ENCODE measurements around the gene RNF26.

RNF26 gene

GRCh38 chr11:119336744-119337469 is 2.6 kb downstream of the RNF26 start:
- no peak for DNase-seq (ENCODE audit: low spot score)

DNA sequence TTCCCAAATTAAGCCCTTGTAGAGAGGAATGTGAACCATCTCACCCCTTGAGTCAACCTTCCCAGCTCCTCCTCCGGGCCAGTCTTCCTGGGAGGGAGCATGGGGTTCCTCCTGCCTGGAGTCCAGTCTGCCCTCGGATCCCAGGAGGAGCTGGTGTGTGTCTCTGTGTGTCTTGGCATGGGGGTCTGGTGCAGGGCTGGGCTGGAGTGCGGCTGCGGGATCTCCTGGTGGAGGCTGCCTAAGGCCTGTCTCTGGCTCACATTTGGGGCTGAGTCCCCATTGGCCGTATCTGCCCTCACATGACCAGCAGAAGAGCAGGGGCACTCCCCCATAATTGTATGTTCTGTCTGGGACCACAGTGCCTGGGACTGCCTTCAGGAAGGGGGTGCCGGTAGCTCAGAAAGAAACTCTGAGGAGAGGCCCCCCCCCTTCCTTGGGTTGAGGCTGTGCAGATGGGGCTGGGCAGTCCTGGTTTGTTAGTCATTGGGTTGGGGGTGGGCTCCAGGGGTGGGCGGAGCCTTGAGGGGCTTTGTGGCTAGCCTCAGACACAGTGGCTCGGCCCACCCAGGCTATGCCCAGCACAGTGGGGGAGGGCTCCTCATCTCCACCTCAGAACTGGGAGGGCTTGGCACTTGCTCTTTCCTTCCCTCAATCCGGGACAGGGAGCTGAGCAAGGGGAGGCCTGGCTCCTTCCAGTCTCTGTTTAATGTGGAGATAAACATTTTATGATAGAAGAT is 3.4 kb downstream of the RNF26 start:
- peak; percentile 72 for DNase-seq (ENCODE audit: low spot score)

DNA sequence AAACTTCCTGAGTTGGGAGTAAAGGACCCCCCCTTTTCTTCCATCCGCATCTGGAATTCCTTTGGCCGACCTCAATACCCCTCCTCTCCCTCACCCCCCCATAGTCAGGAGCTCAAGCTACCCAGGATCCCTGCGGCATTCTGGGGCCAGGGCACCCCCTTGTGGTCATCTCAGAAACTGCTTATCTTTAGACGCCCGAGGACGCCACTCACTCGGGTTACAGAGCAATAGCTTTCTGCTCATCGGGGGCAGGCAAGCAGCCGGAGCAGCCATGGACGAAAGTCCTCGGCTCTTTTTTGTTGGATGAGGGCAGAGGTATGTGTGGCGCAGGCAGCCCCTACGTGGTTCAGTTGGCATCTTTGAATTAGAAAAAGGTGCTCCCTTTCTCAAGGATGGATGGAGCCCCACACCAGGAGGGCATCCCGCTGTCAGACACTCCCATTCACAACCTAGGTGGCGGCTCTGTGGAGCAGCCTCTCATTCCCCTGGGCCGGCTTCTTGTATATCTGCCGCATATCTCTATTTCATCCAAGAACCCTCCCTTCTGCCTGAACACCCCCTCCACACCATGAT is 4.1 kb downstream of the RNF26 start:
- DNase-seq (ENCODE audit: low spot score): peak; percentile 83

- DNase-seq (ENCODE audit: low spot score): peak; percentile 65
Observed at GRCh38 chr11:119338965-119339588, 4.8 kb downstream of the RNF26 start.

- DNase-seq (ENCODE audit: low spot score): peak; percentile 85
Observed at GRCh38 chr11:119339589-119340334, 5.4 kb downstream of the RNF26 start.

DNA sequence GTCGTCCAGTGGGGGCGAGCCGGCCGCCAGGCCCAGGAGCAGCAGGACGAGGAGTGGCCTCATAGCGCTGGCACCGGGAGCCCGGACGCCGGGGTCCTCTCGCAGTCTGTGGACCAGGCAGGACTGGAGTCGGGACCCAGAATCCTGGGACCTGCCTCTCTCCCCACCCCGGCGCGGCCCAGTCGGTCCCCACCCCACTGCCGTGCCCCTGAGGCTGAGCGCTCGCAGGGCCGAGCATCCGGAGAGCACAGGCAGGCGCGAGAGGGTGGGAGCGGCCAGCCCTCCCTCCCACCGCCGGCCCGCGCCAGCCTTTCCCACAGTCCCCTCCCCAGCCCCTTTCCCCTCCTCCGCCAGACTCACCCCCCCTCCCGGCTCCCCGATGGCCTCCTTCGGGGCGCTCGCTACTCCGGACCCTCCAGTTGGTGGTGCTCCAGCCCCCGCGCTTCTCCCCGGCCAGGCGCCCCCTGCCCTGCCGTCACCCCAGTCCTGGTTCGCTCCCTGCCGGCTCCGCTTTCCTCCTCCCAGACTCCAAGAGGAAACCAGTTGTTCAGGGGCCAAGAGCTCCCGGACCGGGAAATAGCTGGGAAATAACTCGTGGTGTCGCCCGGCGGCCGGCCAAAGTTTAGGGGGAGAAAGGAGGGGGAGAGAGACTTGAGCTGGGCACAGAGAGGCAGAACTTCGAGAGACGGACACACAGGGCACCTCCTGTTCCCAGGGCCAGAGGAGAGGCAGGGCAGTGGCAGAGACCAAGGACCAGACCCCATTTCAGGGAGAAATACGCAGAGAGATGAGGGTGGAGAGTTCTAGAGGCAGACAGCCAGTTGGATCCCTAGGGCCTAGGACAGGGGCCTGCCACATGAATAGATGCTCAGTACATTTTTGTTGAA is 6.3 kb downstream of the RNF26 start, which contains the start of gene C1QTNF5:
TSS of gene C1QTNF5 (minus strand) at position 549 of the 887 bp plus-strand sequence. CDS start at position 63, 486 bp downstream.
- peak; percentile 92 for DNase-seq (ENCODE audit: low spot score)

- no peak for DNase-seq (ENCODE audit: low spot score)
Observed at GRCh38 chr11:119341222-119342022, 7.1 kb downstream of the RNF26 start.

DNA sequence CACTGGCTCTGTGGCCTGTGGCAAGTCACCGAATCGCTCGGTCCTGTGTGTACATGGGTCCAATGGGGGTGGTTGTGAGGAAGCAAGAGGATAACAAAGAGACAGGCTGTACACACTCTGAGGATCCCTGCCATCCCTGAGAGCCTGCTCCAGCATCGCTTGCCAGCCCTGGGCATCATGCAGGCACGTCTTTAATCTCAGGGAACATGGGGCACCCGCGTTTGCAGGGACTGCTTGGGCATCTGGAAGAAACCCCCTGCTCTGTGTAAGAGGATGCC is 7.6 kb downstream of the RNF26 start:
- no peak for DNase-seq (ENCODE audit: low spot score)

GRCh38 chr11:119342362-119343130 is 8.2 kb downstream of the RNF26 start:
- DNase-seq (ENCODE audit: low spot score): no peak

GRCh38 chr11:119343726-119344125 is 9.4 kb downstream of the RNF26 start:
- DNase-seq (ENCODE audit: low spot score): no peak

GRCh38 chr11:119344291-119345010 is 10.1 kb downstream of the RNF26 start:
- no peak for DNase-seq (ENCODE audit: low spot score)

GRCh38 chr11:119345685-119346084 is 11.4 kb downstream of the RNF26 start:
- no peak for DNase-seq (ENCODE audit: low spot score)

DNA sequence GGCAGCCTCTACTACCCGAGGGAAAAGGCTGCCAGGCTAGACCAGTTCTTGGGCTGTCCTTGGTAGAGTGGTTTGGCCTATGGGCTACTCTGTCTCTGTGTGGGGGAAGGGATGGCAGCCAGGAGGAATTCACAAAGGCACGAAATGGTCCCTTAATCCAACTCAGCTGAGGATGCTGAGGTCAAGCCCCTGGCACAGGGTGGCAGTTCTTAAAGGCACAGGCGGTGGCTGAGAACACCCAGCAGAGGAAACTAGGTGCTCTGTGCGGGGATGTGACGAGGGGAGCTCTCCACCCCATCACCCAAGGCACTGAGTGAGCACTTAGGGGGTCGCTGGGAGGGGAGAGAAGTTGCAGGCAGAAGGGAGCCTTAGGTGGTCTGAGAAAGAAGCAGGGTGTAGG is 12.3 kb downstream of the RNF26 start, which contains the start of gene MFRP:
TSS of gene MFRP (minus strand) at position 101 of the 400 bp plus-strand sequence. CDS start 192 bp downstream, outside the sequence.
- DNase-seq (ENCODE audit: low spot score): no peak

DNA sequence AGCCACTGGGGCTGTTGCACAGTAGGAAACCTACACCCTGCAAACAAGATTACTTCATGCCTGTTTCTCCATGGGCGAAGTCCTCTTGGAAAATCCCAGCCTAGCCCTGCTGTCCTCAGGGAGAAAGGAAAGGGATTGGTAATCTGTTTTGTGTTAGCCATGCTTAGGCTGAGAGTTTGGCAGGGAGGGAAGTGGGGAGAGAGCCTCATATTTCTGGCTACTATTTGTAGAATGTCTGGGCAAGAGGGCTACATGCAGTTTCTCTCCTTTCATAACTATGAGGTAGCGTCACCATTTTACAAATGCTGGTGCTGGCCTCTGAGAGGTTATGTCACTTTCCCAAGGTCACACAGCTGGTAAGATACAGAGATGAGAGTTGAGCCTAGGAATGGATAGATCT is 12.9 kb downstream of the RNF26 start:
- DNase-seq (ENCODE audit: low spot score): no peak

DNA sequence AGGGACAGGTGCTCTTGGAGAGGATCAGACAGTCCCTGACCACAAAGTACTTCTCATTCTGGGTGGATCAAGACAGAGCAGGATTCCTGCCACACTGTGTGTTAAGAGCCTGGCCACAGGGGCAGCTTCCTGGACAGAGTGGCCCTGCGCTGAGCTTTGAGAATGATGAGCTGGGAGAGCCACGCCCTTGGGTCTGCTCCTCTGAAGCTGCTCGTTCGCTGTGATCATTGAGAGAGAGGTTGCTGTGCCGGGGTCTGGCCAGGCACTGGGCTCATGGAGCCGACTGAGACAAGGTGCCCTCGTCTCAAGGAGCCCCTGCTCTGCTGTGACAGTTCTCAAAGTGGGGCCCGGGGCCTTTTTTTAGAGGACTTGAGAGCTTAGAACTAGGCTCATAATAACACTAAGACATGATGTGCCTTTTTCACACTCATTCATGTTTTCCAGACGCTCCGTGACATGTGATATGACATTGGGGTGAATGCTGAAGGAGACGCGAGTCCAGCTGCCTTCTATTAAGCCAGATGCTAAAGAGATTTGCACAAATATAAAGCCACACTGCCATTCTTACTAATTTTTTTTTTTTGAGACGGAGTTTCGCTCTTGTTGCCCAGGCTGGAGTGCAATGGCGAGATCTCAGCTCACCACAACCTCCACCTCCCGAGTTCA is 13.7 kb downstream of the RNF26 start:
- no peak for DNase-seq (ENCODE audit: low spot score)

DNA sequence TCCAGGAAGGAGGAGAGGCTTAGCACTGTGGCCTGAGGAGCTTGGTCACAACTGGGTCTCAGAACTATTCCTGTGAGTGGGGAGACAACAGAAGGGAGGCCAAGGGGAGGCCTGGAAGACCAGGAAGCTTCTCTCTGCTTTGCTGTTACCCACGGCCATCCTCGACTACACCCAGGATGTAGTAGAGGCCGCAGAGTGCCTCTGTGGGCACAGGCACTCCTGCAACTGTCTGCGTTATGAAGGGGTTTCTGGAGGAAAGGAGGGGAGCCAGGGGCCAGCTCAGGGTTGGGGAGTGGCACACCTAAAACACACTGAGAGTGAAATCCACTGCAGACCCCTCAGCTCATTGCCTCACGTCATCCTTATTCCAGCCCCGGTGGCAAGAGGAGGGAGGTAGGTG is 16.0 kb downstream of the RNF26 start:
- DNase-seq (ENCODE audit: low spot score): no peak

GRCh38 chr11:119351232-119351631 is 16.9 kb downstream of the RNF26 start:
- DNase-seq (ENCODE audit: low spot score): no peak

- DNase-seq (ENCODE audit: low spot score): no peak
Observed at GRCh38 chr11:119352857-119353260, 18.5 kb downstream of the RNF26 start.

Measured in left forelimb (tissue), 1 donor.